ENCODE results near the gene KRT84.

GRCh38 chr12:52364061-52364460 is 21.4 kb downstream of the KRT84 start:
- TF ChIP-seq CTCF (IDR thresholded peaks at IDR 0.05) (no peak), POLR2A (IDR thresholded peaks at IDR 0.05) (no peak)
